ENCODE measurements around the gene KCNK1.

- no peak for TF ChIP-seq CTCF (optimal IDR thresholded peaks at IDR 0.05 in 1 of 3, IDR thresholded peaks at IDR 0.05 in 1 of 3, conservative IDR thresholded peaks at IDR 0.05 in 1 of 3; ENCODE audit: extremely low read depth in 1 of 3, insufficient read depth in 2 of 3, low read length in 3 of 3)
- no peak for TF ChIP-seq EZH2 (IDR thresholded peaks at IDR 0.05; ENCODE audit: low read length)
Observed at GRCh38 chr1:233661376-233662159, 47.7 kb downstream of the KCNK1 start.
